ENCODE measurements around the gene LIFR.

DNA sequence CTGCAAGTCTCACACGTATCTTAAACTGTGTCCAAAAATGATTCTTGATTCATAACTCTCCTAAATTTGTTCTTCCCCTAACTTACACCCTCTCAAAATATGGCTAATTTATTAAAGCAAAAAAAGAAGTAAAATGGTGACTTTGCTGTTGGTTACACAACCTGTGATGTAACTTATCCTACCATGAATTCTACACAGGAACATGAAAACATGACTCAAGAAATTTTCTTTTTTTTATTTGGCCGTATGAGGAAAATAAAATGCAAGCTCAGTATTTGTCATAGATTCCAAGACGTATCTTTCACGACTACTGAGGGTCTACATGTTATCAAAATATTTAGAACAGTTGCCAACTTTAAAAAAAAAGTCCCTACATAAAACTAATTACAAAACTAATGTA is 9.2 kb downstream of the LIFR start:
- TF ChIP-seq POLR2AphosphoS5 (IDR thresholded peaks at IDR 0.05; ENCODE audit: low read depth, low read length) (no peak), EZH2phosphoT487 (IDR thresholded peaks at IDR 0.05; ENCODE audit: borderline replicate concordance, low read depth) (no peak), FOSL2 (IDR thresholded peaks at IDR 0.05; ENCODE audit: borderline replicate concordance, low read depth) (no peak), NFIC (IDR thresholded peaks at IDR 0.05; ENCODE audit: borderline replicate concordance) (no peak), FOXM1 (IDR thresholded peaks at IDR 0.05; ENCODE audit: low read depth) (no peak), EP300 (IDR thresholded peaks at IDR 0.05; ENCODE audit: borderline replicate concordance in 1 of 2, low read depth in 1 of 2, low read length in 1 of 2) (no peak), TAF1 (IDR thresholded peaks at IDR 0.05; ENCODE audit: borderline replicate concordance, low read depth, low read length) (no peak), SMC3 (IDR thresholded peaks at IDR 0.05; ENCODE audit: low read depth, low read length) (no peak), YY1 (IDR thresholded peaks at IDR 0.05; ENCODE audit: low read depth) (no peak)
- TF ChIP-seq, protein P1, sequence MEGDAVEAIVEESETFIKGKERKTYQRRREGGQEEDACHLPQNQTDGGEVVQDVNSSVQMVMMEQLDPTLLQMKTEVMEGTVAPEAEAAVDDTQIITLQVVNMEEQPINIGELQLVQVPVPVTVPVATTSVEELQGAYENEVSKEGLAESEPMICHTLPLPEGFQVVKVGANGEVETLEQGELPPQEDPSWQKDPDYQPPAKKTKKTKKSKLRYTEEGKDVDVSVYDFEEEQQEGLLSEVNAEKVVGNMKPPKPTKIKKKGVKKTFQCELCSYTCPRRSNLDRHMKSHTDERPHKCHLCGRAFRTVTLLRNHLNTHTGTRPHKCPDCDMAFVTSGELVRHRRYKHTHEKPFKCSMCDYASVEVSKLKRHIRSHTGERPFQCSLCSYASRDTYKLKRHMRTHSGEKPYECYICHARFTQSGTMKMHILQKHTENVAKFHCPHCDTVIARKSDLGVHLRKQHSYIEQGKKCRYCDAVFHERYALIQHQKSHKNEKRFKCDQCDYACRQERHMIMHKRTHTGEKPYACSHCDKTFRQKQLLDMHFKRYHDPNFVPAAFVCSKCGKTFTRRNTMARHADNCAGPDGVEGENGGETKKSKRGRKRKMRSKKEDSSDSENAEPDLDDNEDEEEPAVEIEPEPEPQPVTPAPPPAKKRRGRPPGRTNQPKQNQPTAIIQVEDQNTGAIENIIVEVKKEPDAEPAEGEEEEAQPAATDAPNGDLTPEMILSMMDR (IDR thresholded peaks at IDR 0.05): no peak
- TF ChIP-seq, protein P2, sequence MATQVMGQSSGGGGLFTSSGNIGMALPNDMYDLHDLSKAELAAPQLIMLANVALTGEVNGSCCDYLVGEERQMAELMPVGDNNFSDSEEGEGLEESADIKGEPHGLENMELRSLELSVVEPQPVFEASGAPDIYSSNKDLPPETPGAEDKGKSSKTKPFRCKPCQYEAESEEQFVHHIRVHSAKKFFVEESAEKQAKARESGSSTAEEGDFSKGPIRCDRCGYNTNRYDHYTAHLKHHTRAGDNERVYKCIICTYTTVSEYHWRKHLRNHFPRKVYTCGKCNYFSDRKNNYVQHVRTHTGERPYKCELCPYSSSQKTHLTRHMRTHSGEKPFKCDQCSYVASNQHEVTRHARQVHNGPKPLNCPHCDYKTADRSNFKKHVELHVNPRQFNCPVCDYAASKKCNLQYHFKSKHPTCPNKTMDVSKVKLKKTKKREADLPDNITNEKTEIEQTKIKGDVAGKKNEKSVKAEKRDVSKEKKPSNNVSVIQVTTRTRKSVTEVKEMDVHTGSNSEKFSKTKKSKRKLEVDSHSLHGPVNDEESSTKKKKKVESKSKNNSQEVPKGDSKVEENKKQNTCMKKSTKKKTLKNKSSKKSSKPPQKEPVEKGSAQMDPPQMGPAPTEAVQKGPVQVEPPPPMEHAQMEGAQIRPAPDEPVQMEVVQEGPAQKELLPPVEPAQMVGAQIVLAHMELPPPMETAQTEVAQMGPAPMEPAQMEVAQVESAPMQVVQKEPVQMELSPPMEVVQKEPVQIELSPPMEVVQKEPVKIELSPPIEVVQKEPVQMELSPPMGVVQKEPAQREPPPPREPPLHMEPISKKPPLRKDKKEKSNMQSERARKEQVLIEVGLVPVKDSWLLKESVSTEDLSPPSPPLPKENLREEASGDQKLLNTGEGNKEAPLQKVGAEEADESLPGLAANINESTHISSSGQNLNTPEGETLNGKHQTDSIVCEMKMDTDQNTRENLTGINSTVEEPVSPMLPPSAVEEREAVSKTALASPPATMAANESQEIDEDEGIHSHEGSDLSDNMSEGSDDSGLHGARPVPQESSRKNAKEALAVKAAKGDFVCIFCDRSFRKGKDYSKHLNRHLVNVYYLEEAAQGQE (IDR thresholded peaks at IDR 0.05; ENCODE audit: low read depth, low read length): no peak
- TF ChIP-seq, protein P3, sequence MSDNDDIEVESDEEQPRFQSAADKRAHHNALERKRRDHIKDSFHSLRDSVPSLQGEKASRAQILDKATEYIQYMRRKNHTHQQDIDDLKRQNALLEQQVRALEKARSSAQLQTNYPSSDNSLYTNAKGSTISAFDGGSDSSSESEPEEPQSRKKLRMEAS (IDR thresholded peaks at IDR 0.05; ENCODE audit: low read depth): no peak
- TF ChIP-seq, protein P4, sequence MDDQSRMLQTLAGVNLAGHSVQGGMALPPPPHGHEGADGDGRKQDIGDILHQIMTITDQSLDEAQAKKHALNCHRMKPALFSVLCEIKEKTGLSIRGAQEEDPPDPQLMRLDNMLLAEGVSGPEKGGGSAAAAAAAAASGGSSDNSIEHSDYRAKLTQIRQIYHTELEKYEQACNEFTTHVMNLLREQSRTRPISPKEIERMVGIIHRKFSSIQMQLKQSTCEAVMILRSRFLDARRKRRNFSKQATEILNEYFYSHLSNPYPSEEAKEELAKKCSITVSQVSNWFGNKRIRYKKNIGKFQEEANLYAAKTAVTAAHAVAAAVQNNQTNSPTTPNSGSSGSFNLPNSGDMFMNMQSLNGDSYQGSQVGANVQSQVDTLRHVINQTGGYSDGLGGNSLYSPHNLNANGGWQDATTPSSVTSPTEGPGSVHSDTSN (IDR thresholded peaks at IDR 0.05): no peak
- TF ChIP-seq, protein P5, sequence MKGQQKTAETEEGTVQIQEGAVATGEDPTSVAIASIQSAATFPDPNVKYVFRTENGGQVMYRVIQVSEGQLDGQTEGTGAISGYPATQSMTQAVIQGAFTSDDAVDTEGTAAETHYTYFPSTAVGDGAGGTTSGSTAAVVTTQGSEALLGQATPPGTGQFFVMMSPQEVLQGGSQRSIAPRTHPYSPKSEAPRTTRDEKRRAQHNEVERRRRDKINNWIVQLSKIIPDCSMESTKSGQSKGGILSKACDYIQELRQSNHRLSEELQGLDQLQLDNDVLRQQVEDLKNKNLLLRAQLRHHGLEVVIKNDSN (IDR thresholded peaks at IDR 0.05; ENCODE audit: borderline replicate concordance, low read depth): no peak

Data from SK-N-SH (cell line).